Adrenal gland (tissue), 5 donors: ENCODE data around the gene WFDC1.

Experiments
- CTCF ChIP-seq, 6 experiments: fragments of 450-650 bp in 4 of 6; fragments of 200-600 bp in 2 of 6; sonication (generic) in 1 of 6; IDR thresholded peaks; 1 replicate in 5 of 6; 2 replicates in 1 of 6; pipeline versions ENCODE4 v1.5.1 to v1.8.0; 2016 to 2021; ENCODE audit warnings: antibody characterized with exemption in 6 of 6, mild to moderate bottlenecking in 2 of 6, moderate library complexity in 1 of 6
- POLR2A ChIP-seq, 2 donors: fragments of 450-650 bp; IDR thresholded peaks; one replicate each; pipeline ENCODE4 v1.6.1; 2017; ENCODE audit warnings: antibody characterized with exemption in 2 of 2, mild to moderate bottlenecking in 2 of 2, moderate library complexity in 1 of 2
- donor health status: DM: no; HTN: no; CAD: no.

GRCh38 chr16:84320511-84320910, 25.8 kb downstream of the WFDC1 start:
- TF ChIP-seq CTCF (IDR thresholded peaks at IDR 0.05) (no peak), POLR2A (IDR thresholded peaks at IDR 0.05) (no peak)
